Measurements from ENCODE around the gene MYBPC2. TPM values are rescaled to one million over a fixed set of nuclear protein-coding genes. Genes with fewer than 3 reads are reported as not detected.

Gene MYBPC2
- polyA plus RNA-seq, 3 donors = 0.58 to 0.72 (median 0.67) TPM

GRCh38 chr19:50496189-50497021 lies 63.7 kb downstream of the MYBPC2 start:
- no peak for DNase-seq (ENCODE audit: low read depth in 3 of 3, low spot score in 2 of 3)

- no peak for DNase-seq (ENCODE audit: low read depth in 3 of 3, low spot score in 2 of 3)
Observed at GRCh38 chr19:50497022-50497405, 64.3 kb downstream of the MYBPC2 start.

- DNase-seq (ENCODE audit: low read depth in 3 of 3, low spot score in 2 of 3) = no peak
Observed at GRCh38 chr19:50498219-50499056, 65.7 kb downstream of the MYBPC2 start.

- DNase-seq (ENCODE audit: low read depth in 3 of 3, low spot score in 2 of 3) = no peak
Observed at GRCh38 chr19:50500060-50500752, 67.5 kb downstream of the MYBPC2 start.

GRCh38 chr19:50500753-50501151 lies 68.1 kb downstream of the MYBPC2 start:
- DNase-seq (ENCODE audit: low read depth in 3 of 3, low spot score in 2 of 3) = no peak

GRCh38 chr19:50501186-50501567 lies 68.5 kb downstream of the MYBPC2 start:
- no peak for DNase-seq (ENCODE audit: low read depth in 3 of 3, low spot score in 2 of 3)

GRCh38 chr19:50501568-50502475 lies 69.1 kb downstream of the MYBPC2 start:
- no peak for DNase-seq (ENCODE audit: low read depth in 3 of 3, low spot score in 2 of 3)

GRCh38 chr19:50505856-50506611 lies 73.3 kb downstream of the MYBPC2 start:
- no peak for DNase-seq (ENCODE audit: low read depth in 3 of 3, low spot score in 2 of 3)

- no peak for DNase-seq (ENCODE audit: low read depth in 3 of 3, low spot score in 2 of 3)
Observed at GRCh38 chr19:50506700-50507099, 74.0 kb downstream of the MYBPC2 start.

- no peak for DNase-seq (ENCODE audit: low read depth in 3 of 3, low spot score in 2 of 3)
Observed at GRCh38 chr19:50507376-50507775, 74.7 kb downstream of the MYBPC2 start.

- DNase-seq (ENCODE audit: low read depth in 3 of 3, low spot score in 2 of 3) = no peak
Observed at GRCh38 chr19:50508843-50509190, 76.1 kb downstream of the MYBPC2 start.

- DNase-seq (ENCODE audit: low read depth in 3 of 3, low spot score in 2 of 3) = no peak
Observed at GRCh38 chr19:50509366-50509765, 76.7 kb downstream of the MYBPC2 start.

GRCh38 chr19:50510121-50510670 lies 77.5 kb downstream of the MYBPC2 start:
- DNase-seq (ENCODE audit: low read depth in 3 of 3, low spot score in 2 of 3) = no peak

GRCh38 chr19:50510700-50511068 lies 78.0 kb downstream of the MYBPC2 start:
- peak; percentile 52 to 74 (median 64) for DNase-seq (ENCODE audit: low read depth in 3 of 3, low spot score in 2 of 3)

GRCh38 chr19:50511069-50511822 lies 78.6 kb downstream of the MYBPC2 start, which contains the start of gene JOSD2:
TSS of gene JOSD2 (minus strand) at chr19:50511191. CDS start at chr19:50510431, 760 bp downstream.
- peak; percentile 95 to 97 (median 96) for DNase-seq (ENCODE audit: low read depth in 3 of 3, low spot score in 2 of 3)

- no peak for DNase-seq (ENCODE audit: low read depth in 3 of 3, low spot score in 2 of 3)
Observed at GRCh38 chr19:50512112-50512998, 79.7 kb downstream of the MYBPC2 start.

- no peak for DNase-seq (ENCODE audit: low read depth in 3 of 3, low spot score in 2 of 3)
Observed at GRCh38 chr19:50512999-50513745, 80.5 kb downstream of the MYBPC2 start.
